ENCODE data around the gene NCOR1. TPM values are rescaled to one million over a fixed set of nuclear protein-coding genes. Genes with fewer than 3 reads are reported as not detected.

NCOR1 gene
- total and polyA plus RNA-seq, 2 of the 13 experiments (the other 11 are each of a cell fraction or from before 2014, with no cell fraction given): 57.0 to 71.7 TPM

- TF ChIP-seq ZNF552 (CRISPR knock-in tag; IDR thresholded peaks at IDR 0.05; ENCODE audit: borderline replicate concordance): no peak
- TF ChIP-seq KLF13 (CRISPR knock-in tag; IDR thresholded peaks at IDR 0.05): 0 out of 2 replicates have a peak, but pooled peaks have one; percentile 11
- TF ChIP-seq ZNF10 (CRISPR knock-in tag; IDR thresholded peaks at IDR 0.05; ENCODE audit: borderline replicate concordance, low read depth): no peak
- TF ChIP-seq ZNF839 (CRISPR knock-in tag; IDR thresholded peaks at IDR 0.05; ENCODE audit: borderline replicate concordance): no peak
- TF ChIP-seq DNMT1 (CRISPR knock-in tag; IDR thresholded peaks at IDR 0.05): 0 out of 2 replicates have a peak, but pooled peaks have one; percentile 55
- TF ChIP-seq ZNF703 (CRISPR knock-in tag; IDR thresholded peaks at IDR 0.05; ENCODE audit: borderline replicate concordance): 0 out of 2 replicates have a peak, but pooled peaks have one; percentile 47
- no peak for TF ChIP-seq ZNF567 (CRISPR knock-in tag; IDR thresholded peaks at IDR 0.05; ENCODE audit: borderline replicate concordance)
- TF ChIP-seq HOMEZ (CRISPR knock-in tag; IDR thresholded peaks at IDR 0.05; ENCODE audit: low read depth): no peak
- no peak for TF ChIP-seq RAD21 (CRISPR knock-in tag; IDR thresholded peaks at IDR 0.05)
- 0 out of 2 replicates have a peak, but pooled peaks have one; percentile 58 for TF ChIP-seq SNAPC4 (CRISPR knock-in tag; IDR thresholded peaks at IDR 0.05)
- no peak for TF ChIP-seq CTCF (CRISPR knock-in tag; IDR thresholded peaks at IDR 0.05)
- TF ChIP-seq GLI4 (CRISPR knock-in tag; IDR thresholded peaks at IDR 0.05; ENCODE audit: borderline replicate concordance): 0 out of 2 replicates have a peak, but pooled peaks have one; percentile 53
- 0 out of 2 replicates have a peak, but pooled peaks have one; percentile 13 for TF ChIP-seq SPEN (CRISPR knock-in tag; IDR thresholded peaks at IDR 0.05; ENCODE audit: low read depth)
- no peak for TF ChIP-seq ZNF276 (CRISPR knock-in tag; IDR thresholded peaks at IDR 0.05; ENCODE audit: low read depth)
- 0 out of 2 replicates have a peak, but pooled peaks have one; percentile 4 for TF ChIP-seq RXRA (CRISPR knock-in tag; IDR thresholded peaks at IDR 0.05)
- 0 out of 2 replicates have a peak, but pooled peaks have one; percentile 62 for TF ChIP-seq ZNF138 (CRISPR knock-in tag; IDR thresholded peaks at IDR 0.05; ENCODE audit: low read depth)
- no peak for TF ChIP-seq ZNF576 (CRISPR knock-in tag; IDR thresholded peaks at IDR 0.05)
These were observed 607 bp upstream of the NCOR1 start (continued) for GRCh38 chr17:16215965-16216316.
